Renal cortical epithelial cell (primary cell): ENCODE data around the gene SIRT1. TPM values are rescaled to one million over a fixed set of nuclear protein-coding genes. Genes with fewer than 3 reads are reported as not detected.
"Not testable (repeated sequence)": the region's sequence is repeated elsewhere in the genome, so short reads cannot be mapped to it uniquely, and the experiment has no call there.

Experiments used
- DNase-seq: peaks from one replicate; pipeline ENCODE4 v3.0.0-alpha.2; 2011; ENCODE audit warnings: low read depth
- total RNA-seq: library from RNA; depleted of rRNA; stranded (reverse); fragments of >200 nt; gene quantifications from 2 replicates; pipeline ENCODE4 v1.2.3, GENCODE V29; 2014

The SIRT1 gene
- total RNA-seq, 1 donor from 2014 or later, result 23.9 TPM

DNA sequence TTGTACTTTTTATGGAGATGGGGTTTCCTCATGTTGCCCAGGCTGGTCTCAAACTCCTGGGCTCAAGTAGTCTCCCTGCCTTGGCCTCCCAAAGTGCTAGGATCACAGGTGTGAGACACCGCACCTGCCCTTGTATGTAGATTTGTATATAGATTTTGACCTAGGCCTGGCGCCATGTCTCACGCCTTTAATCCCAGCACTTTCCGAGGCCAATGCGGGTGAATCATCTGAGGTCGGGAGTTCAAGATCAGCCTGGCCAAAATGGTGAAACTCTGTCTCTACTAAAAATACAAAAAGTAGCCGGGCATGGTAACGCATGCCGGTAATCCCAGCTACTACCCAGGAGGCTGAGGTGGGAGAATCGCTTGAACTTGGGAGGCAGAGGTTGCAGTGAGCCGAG, 7.0 kb upstream of the SIRT1 start:
- DNase-seq, result not testable (repeated sequence)

DNA sequence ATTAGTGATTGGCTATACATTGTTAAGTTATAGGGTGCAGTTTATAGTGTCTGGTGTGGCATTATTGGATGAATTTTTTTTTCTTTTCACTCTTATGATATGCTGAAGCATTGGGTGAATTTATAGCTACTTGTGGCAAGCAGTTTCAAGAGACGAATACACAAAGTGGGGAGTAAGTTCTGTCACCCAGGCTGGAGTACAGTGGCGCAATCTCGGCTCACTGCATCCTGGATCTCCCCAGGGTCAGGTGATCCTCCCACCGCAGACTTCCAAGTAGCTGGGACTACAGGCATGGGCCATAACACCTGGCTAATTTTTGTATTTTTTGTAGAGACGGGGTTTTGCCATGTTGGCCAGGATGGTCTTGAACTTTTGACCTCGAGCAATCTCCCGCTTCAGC, 6.3 kb upstream of the SIRT1 start:
- DNase-seq, result no peak

DNA sequence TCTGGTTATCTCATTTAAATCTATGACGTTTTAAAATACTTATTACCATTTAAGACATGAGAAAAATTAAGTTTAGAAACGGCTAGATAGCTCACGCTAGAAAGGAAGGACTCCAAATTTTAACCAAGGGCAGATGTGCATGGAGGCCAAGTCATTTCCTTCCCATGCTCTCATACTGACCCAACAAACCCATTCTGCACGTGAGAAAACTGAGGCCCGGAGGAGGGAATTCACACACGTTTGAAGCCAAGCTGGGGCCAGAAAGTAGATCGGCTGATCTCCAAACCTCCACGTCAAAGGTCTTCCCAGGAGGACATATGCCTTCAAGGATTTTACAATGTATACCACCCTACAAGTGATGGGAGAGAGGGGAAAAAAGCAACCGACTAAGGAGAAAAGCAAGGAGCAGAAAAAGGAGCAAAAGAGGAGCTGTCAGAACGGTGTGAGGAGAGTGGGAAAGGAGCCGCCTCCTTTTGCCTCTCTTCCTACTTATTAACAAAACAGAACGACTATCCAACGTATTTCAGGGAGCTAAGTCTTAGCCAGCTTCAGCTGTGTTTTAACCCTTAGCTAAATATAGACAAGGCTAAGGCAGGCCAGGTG, 645 bp upstream of the SIRT1 start:
- no peak for DNase-seq

DNA sequence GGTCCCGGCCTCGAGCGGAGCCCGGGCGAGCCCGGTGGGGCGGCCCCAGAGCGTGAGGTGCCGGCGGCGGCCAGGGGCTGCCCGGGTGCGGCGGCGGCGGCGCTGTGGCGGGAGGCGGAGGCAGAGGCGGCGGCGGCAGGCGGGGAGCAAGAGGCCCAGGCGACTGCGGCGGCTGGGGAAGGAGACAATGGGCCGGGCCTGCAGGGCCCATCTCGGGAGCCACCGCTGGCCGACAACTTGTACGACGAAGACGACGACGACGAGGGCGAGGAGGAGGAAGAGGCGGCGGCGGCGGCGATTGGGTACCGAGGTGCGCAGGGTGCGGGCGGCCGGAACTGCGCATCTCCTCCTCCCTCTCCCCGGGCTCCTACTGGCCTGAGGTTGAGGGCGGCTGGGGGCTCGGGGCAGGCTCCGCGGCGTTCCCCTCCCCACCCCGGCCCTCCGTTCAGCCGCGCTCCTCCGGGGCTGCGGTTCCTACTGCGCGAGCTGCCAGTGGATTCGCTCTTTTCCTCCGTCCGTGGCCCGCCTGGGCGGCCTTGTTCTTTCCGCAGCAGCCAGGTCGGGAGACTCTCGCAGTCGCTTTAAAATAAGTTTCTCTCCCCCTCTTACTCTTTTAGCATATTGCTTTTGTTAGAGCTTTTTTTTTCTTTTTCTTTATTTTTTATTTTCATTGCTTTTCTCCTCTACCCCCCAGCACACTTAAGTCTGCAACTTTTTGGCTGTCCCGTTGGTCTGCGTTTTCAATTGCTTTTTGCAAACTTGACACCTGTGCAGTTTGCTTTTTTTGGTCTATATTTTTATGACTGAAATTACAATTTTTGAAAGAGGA, 600 bp downstream of the SIRT1 start:
- peak; percentile 37 for DNase-seq

DNA sequence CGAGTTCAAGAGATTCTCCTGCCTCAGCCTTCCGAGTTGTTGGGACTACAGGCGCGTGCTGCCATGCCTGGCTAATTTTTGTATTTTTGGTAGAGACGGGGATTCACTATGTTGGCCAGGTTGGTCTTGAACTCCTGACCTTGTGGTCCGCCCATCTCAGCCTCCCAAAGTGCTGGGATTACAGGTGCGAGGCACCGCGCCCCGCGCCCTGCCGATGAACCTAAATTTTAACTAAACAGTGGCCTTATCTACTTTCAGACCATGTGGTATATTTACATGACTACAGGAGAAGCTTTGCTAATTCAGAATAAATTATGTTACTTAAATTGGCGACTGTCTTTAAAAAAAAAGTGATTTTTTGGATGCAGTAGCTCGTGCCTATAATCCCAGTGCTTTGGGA, 9.2 kb downstream of the SIRT1 start:
- no peak for DNase-seq

DNA sequence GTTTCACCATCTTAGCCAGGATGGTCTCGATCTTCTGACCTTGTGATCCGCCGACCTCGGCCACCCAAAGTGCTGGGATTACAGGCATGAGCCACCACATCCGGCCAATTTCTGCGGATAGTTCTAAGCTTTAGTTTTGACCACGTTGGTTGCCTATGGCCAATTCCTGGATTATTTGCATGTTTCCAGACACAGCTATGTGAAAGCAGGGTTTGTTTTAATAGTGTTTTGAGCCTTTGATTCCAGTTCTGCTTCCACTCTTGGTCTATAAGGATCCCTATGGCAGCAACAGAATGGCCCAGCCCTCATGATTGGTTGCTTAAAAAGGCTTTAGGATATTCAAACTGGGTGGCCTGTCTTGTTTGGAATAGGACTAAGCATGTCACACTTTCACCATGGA, 19.1 kb downstream of the SIRT1 start:
- DNase-seq, result no peak

DNA sequence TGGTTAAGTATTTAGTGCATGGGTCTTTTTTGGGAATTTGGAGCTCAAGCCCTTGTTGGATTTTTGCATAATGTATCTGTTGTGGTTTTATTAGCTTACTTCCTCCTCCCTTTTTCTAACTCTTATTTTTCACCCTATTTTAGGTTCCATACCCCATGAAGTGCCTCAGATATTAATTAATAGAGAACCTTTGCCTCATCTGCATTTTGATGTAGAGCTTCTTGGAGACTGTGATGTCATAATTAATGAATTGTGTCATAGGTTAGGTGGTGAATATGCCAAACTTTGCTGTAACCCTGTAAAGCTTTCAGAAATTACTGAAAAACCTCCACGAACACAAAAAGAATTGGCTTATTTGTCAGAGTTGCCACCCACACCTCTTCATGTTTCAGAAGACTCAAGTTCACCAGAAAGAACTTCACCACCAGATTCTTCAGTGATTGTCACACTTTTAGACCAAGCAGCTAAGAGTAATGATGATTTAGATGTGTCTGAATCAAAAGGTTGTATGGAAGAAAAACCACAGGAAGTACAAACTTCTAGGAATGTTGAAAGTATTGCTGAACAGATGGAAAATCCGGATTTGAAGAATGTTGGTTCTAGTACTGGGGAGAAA, 28.0 kb downstream of the SIRT1 start:
- peak; percentile 8 for DNase-seq

DNA sequence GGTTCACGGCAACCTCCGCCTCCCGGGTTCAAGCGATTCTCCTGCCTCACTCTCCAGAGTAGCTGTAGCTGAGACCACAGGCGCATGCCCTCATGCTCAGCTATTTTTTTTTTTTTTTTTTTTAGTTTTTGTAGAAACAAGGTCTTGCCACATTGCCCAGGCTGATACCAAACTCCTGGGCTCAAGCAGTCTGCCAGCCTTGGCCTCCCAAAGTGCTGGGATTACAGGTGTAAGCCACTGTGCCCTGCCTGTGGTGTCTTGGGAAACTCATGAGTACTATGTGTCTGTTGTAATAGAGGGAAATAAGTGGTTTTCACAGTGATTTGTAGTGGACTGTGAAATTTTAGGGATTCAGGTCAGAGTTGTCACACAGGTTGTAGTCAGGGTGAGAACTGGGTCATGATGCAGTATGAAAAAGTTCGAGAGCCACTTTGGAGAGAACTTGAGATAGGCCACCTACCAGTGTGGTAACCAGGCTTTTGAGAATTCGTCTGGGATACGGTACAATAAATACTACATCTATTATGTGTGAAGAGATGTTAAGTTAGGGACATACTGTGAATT, 30.4 kb downstream of the SIRT1 start:
- no peak for DNase-seq

DNA sequence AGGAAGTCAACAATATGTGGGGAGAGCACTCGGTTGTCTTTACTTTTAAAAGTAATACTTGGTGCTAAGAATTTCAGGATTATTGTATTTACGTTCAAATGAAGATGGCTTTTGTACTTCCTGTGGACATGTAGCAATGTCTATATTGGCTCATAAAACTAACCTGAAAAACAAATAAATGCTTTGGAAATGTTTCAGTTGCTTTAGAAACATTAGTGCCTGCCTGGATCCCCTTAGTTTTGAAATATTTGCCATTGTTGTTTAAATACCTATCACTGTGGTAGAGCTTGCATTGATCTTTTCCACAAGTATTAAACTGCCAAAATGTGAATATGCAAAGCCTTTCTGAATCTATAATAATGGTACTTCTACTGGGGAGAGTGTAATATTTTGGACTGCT, 32.7 kb downstream of the SIRT1 start:
- DNase-seq, result no peak

DNA sequence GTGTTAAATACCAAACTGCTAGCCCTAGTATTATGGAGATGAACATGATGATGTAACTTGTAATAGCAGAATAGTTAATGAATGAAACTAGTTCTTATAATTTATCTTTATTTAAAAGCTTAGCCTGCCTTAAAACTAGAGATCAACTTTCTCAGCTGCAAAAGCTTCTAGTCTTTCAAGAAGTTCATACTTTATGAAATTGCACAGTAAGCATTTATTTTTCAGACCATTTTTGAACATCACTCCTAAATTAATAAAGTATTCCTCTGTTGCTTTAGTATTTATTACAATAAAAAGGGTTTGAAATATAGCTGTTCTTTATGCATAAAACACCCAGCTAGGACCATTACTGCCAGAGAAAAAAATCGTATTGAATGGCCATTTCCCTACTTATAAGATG, 33.2 kb downstream of the SIRT1 start:
- no peak for DNase-seq

DNA sequence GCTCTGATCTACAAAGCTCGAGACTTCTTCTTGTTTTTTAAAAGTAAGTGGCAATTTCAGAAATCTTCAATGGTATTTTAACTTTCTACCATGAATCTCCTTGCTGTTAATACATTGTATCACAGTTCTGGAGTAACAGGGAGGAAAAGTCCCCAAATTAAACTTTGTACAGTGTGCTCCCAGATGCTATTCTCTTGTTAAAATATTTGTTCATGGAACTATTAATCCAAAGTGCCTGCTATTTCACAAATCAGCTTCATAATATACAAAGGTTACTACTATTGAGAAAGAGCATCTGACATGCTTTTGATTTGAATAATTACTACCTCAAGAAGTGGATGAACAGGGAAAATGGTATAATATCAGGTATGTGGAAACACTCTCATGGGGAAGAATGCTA, 36.6 kb downstream of the SIRT1 start:
- no peak for DNase-seq

DNA sequence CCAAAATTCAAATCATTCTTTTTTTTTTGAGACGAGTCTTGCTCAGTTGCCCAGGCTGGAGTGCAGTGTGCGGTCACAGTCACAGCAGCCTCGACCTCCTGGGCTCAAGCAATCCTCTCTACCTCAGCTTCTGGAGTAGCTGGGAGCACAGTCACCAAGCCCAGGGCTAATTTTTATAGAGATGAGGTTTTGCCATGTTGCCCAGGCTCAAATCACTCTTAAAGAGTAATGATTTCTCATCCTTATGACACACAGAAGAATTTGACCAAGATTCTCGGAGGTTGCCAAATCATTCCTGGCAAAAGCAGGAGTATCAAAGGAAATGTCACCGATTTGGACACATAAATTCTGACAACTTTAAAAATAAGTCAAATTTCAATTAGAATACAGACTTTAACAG, 39.1 kb downstream of the SIRT1 start:
- DNase-seq, result peak; percentile 9

DNA sequence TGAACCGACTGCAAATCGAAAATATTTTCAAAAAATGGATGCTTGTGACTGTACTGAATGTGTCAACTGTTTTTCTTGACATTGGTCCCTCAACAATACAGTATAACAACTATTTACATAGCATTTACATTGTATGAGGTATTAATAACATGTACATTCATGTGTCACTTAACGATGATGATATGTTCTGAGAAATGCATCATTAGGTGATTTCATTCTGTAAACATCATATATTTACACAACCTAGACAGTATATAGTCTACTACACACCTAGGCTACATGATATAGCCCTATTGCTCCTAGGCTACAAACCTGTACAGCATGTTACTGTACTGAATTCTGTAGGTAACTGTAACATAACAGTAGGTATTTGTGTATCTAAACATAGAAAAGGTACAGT, 39.7 kb downstream of the SIRT1 start:
- no peak for DNase-seq

DNA sequence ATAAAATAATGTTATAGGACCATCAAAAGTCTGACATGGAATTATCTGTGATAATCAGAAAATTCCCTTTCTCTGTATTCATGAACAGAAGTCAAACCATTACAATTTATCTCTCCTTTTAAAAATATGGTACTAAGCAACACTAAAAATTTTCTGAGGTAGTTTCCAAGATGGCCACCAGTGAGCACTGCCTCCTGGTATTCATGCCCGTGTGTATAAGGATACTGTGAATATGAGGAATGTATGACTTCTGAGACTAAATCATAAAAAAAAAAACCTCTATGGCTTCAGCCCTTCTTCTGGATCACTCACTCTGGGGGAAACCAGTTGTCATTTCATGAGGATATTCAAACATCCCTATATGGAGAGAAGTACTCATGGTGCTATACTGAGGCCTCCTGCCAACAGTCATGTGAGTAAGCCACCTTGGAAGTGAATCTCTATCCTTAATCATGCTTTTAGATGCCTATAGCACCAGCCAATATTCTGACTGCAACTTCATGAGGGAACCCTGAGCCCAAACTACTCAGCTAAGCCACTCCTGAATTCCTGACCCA, 41.1 kb downstream of the SIRT1 start:
- DNase-seq, result no peak

DNA sequence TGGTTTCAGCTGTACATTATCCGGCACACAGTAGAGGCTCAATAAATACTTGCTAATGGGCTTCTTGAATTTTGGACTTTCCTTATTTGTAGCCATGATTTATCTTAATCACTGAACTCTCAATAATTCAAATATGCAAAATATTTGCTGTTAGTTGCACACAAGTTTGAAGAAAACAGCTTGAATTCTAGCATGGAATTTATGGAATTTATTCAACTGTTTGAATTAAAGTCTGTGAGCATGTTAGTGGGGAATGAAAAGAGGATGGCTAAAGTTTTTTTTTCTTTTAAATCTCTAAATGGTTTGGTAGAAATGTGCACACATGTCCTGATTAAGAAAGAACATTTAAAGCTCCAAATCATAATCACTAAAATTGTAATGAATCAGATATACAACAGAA, 42.5 kb downstream of the SIRT1 start:
- no peak for DNase-seq

DNA sequence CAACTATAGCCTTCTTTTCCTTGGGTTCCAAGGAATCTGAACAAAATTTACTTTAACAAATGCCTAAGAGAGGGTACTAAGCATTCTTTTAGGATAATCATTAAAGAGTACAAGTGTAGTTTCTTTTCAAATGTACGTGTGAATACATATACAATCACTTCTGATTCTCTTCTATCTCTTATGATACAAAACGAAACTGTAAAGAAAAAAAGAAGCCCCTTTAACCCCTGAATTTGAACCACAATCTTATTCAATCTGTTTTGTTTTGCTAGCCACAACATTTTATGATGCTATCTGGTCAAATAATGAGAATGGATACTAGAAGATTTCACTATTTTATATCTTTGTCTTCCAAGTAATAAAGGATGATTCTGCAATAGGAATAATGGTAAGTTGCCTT, 48.7 kb downstream of the SIRT1 start:
- DNase-seq, result no peak

DNA sequence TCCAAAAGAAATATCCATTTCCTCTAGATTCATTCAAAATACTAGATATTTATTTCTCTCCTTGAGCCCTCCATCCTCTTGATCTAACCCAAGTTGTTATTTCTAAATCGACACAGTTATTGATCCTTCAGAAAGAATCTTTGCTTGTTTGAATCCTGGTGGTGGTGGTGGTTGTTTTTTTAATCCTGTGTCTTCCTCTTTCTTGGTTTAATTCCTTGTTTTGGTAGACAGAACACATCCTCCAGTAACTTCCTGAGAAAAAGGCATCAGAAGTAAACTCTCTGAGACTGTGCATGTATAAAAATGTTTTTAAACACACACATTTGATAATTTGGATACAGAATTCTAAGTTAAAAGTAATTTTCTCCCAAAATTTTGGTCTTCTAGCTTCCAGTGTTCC, 49.9 kb downstream of the SIRT1 start:
- DNase-seq, result no peak

DNA sequence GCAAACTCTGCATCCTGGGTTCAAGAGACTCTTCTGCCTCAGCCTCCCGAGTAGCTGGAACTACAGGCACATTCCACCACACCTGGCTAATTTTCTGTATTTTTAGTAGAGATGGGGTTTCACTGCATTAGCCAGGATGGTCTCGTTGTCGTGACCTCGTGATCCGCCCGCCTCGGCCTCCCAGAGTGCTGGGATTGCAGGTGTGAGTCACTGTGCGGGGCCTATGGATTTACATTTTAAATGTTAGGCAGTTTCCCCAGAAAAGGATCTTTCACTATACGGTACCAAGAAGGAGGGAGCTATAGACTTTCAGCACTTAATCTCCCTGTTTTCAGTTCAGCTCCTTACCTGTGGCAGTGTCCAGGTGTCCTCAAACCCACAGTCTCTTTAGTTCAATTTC, 50.8 kb downstream of the SIRT1 start:
- DNase-seq, result no peak

DNA sequence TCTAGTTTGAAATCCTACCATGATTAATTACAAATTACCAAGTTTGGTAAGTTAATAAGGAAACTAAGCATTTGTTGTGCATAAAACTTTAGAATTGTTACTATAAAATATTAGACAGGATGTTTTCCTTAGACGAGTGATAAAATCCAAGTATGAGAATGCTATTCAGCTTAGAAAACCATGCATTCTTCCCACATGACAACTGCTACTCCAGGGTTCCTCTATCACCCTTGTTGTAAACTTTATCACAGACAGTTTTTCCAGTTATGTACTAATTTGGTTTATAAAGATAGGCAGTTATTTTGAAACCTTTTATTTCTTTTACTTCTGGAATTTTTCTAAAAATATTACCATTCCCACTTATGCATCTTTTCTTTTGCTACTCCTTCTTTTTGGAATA, 52.0 kb downstream of the SIRT1 start:
- DNase-seq, result no peak

DNA sequence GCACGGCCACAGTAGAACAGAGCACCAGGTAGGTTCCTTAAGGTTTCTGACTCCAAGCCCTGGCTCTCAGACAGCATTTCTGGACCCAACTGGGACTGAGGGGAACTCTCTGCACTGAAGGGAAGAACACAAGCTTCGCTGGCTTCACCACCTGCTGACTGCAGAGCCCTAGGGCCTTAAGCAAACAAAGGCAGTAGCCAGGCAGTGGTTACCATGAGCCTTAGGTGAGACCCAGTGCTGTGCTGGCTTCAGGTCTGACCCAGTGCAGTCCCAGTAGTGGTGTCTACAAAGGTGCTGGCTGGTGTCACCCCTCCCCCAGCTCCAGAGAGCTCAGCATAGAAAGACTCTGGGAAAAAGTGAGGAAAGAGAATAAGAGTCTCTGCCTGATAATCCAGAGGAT, 59.5 kb downstream of the SIRT1 start:
- DNase-seq, result no peak

DNA sequence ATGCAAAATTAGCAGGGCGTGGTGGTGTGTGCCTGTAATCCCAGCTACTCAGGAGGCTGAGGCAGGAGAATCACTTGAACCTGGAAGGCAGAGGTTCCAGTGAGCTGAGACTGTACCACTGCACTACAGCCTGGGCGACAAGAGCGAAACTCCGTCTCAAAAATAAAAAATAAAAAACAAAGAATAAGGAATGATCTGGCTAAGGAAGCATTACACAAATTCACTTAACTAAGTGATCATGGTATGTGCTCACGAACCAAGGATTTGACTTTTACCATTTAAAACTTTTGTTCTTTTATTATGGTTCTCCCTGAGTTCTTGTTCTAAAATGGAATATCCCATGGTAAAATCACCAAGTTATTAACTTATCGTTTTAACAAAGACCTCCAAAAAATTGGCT, 71.2 kb downstream of the SIRT1 start:
- no peak for DNase-seq

DNA sequence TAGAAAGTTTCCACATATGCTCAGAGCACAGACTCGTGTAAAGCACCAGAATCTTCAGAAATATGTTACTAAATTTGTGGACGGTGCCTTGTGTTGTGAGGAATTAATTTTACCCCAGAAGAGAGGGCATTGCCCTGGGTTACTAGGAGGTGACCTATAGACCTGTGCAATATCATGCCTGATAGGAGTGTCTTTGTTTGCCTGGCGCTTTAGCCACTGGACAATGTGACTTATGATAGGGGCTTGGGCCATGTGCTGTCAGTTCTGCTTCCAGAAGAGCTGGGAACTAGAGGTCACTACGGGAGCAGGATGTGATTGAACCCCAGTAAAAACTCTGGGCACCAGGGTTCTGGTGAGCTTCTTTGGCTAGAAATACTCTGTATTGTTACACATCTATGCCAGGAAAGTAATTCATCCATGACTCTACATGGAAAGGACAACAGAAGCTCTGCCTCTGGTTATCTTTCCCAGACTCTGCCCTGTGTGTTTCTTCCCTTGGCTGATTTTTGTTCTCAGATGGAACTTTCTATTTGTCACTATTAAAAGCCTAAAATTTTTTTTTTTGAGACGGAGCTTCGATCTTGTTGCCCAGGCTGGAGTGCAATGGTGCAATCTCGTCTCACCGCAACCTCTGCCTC, 75.5 kb downstream of the SIRT1 start:
- no peak for DNase-seq
